ENCODE measurements around the gene SCARF2.
"Not testable (repeated sequence)": the region's sequence is repeated elsewhere in the genome, so short reads cannot be mapped to it uniquely, and the experiment has no call there.

The SCARF2 gene

GRCh38 chr22:20397498-20397897 lies 40.1 kb downstream of the SCARF2 start:
- DNase-seq (ENCODE audit: low read depth): no peak
- no peak overlapping the region for H3K4me3 ChIP-seq (ENCODE audit: low read length)
- no peak for TF ChIP-seq CTCF (conservative IDR thresholded peaks at IDR 0.05; ENCODE audit: low read depth, low read length)

DNA sequence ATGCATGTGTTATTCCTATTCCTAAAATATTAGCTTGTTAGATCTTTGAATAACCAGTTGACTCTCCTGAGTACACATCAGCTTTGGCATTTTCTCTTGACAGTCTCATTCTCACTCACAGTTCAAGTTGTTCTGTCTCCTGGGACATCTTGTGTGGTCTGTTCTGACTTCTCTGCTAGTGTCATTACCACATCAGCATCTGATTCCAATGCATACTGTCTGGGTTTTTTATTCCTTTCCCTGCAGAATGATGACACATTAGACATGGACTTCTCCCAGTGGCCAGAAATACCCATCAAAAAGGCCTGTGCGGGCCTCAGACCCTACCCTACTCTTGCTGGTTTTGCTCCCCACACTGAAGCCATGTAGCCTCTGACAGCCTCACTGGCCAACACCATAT lies 41.0 kb downstream of the SCARF2 start:
- no peak for TF ChIP-seq CTCF (conservative IDR thresholded peaks at IDR 0.05; ENCODE audit: low read depth, low read length)
- DNase-seq (ENCODE audit: low read depth): no peak
- H3K4me3 ChIP-seq (ENCODE audit: low read length): no peak overlapping the region

GRCh38 chr22:20395907-20396287 lies 41.7 kb downstream of the SCARF2 start:
- TF ChIP-seq CTCF (conservative IDR thresholded peaks at IDR 0.05; ENCODE audit: low read depth, low read length): no peak
- no peak for DNase-seq (ENCODE audit: low read depth)
- no peak overlapping the region for H3K4me3 ChIP-seq (ENCODE audit: low read length)

DNA sequence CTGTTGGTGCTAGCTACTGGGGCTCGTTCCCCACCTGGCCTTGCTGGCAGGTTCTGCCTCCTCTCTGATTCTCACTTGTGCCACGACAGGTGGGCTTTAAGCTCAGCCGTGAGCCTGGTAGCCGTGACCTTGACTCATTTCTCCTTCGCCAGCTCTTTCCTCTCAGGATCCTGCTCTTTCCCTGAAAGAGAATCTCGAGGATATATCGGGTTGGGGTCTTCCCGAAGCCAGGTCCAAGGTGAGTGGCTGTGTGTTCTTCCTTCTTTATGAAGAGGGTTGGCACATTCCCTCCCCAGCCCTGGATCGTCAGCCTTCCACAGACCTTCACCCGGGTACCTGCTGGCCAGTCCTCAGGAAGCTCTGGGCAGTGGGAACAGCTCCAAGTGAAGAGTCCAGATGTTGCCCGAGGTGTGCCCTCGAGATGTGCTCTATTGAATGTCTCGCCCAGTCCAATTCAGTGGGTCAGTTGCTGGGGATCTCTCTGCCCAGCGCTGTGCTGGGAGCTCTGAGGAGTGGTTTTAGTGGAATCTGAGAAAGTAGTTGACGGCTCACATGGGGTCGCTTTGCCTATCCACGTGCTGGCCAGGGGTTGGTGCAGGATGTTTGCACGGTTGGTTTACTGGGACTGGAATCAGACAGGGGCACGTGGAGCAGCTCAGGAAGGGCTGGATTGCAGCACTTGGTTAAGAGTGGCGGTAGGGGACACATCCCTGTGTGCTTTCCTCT lies 42.3 kb downstream of the SCARF2 start:
- TF ChIP-seq CTCF (conservative IDR thresholded peaks at IDR 0.05; ENCODE audit: low read depth, low read length): no peak
- peak overlapping the region; percentile 76 for H3K4me3 ChIP-seq (ENCODE audit: low read length)
- peak; percentile 40 for DNase-seq (ENCODE audit: low read depth)

DNA sequence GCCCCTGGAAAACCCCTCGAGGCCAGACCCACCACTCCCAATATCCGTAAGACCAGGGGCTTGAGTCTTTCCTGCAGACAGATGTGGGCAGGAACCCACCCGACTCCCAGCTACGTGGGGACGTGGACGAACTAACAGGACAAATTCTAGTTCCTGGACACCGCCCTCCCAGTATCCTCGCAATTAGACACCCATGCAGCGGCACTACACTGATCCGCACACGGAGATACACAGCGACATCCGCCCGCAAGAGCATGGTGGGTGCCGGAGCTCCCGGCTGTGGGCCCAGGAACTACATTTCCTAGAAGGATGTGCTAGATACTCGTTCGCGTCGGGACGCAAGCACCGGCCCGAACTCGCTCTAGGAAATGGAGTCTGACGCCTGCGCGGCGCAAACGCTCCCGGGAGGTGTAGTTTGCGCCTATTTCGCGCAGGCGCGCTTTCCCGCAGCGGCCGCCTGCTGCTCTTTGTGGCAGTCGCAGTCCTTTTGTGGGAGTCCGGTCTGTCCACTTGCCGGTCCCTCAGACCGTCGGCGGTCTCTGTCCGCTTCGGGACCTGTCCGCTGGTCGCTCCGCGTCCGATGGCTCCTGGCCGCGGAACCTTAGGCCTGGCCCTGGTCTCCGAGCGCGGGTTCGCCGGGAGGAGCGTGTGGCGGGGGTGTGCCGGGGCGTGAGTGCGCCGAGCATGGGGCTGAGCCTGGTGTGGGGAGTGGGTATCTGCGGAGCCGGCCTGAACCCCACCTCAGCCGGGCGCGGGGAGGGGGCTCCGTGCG lies 43.7 kb downstream of the SCARF2 start, which contains the start of gene ZNF74:
Gene ZNF74 (plus strand): TSS at position 447 of the 772 bp plus-strand sequence. CDS start 478 bp downstream, outside the sequence.
- peak; percentile 59 for DNase-seq (ENCODE audit: low read depth)
- no peak for TF ChIP-seq CTCF (conservative IDR thresholded peaks at IDR 0.05; ENCODE audit: low read depth, low read length)
- H3K4me3 ChIP-seq (ENCODE audit: low read length): peak within 1 kb of the TSS; percentile 76

GRCh38 chr22:20392983-20393704 lies 44.5 kb downstream of the SCARF2 start:
- no peak for TF ChIP-seq CTCF (conservative IDR thresholded peaks at IDR 0.05; ENCODE audit: low read depth, low read length)
- H3K4me3 ChIP-seq (ENCODE audit: low read length): peak overlapping the region; percentile 76
- no peak for DNase-seq (ENCODE audit: low read depth)

- DNase-seq (ENCODE audit: low read depth); H3K4me3 ChIP-seq (ENCODE audit: low read length): not testable (repeated sequence)
Observed at GRCh38 chr22:20392365-20392881, 45.2 kb downstream of the SCARF2 start.

Measured in retinal pigment epithelial cell (primary cell).